ENCODE data around the gene COQ5.
"Not testable (repeated sequence)": the region's sequence is repeated elsewhere in the genome, so short reads cannot be mapped to it uniquely, and the experiment has no call there.

The COQ5 gene

DNA sequence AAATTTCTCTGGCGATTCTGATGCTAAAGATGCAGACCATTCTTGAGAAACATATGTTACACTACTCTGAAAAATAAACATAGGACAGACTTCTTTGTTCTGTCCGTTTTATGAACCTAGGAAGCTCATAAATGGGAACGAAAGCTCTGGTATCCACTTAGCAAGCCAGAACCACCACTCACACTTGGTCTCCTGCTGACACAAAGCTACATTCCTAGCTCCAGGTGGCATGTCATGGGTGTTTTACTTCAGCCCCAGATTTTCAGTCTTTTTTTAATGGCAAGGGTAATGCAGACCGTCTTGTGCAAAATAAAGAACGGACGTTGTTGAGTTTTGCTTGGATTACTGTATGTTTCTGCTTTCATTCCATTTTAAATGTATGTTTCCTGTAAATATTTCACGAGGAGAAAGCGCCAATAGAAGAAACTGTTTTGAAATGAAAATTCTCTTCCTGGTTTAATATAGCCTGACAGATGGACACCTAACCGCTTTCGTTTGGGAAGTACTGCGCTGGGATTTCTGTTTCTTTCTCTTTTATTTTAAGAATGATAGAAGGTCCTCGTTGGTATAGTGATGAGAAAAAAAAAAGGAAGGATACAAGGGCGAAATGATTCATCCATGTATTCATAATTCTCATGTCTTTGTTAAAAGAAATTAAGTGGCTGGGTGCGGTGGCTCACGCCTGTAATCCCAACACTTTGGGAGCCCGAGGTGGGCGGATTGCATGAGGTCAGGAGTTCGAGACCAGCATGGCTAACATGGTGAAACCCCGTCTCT is 871 bp upstream of the COQ5 start:
- DNase-seq (ENCODE audit: low read depth): no peak

DNA sequence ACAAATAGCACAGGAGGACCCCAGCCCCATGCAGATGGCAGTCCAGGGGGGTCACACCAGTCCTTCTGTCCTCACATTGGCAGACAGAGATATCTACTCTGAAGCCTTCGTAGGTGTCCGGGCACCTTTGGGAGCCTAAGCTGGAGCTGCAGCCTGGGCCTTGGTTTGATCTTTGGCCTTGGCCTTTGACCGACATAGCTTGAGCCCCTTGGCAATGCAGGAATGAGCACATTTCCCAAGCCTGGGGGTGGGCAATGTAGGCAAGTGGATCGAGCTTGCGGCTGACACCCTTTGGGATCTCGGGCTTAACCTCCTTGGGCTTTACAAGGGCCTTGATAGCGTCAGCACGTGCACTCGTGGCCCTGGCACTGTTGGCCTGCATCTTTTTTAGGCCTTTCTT is 6.4 kb downstream of the COQ5 start:
- no peak for DNase-seq (ENCODE audit: low read depth)

DNA sequence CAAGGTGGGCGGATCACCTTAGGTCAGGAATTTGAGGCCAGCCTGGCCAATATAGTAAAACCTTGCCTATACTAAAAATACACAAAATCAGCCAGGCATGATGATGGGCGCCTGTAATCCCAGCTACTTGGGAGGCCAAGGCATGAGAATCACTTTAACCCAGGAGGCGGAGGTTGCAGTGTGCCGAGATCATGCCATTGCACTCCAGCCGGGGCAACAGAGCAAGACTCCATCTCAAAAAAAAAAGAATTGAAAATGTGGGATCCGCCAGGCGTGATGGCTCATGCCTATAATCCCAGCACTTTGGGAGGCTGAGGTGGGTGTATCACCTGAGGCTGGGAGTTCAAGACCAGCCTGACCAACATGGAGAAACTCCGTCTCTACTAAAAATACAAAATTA is 9.6 kb downstream of the COQ5 start:
- DNase-seq (ENCODE audit: low read depth): not testable (repeated sequence)

DNA sequence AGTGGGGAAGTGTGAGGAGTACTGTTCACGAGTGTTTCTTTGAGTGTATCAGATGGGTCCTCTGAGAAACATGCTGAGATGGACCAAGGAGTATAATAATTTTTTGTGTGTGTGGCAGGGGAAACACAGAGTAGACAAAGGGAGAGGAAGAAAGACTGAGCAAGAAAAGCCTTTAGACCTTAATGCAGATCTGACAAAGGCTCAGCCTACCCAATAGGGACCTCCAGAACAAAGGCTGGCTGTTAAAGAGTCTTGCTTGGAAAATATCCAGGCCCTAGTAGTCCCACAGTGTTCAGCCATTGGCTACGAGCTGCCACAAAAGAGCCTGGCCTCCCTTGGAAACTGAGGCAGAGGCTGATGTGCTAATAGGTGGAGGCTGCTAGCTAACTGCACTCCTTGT is 13.5 kb downstream of the COQ5 start:
- DNase-seq (ENCODE audit: low read depth): no peak

DNA sequence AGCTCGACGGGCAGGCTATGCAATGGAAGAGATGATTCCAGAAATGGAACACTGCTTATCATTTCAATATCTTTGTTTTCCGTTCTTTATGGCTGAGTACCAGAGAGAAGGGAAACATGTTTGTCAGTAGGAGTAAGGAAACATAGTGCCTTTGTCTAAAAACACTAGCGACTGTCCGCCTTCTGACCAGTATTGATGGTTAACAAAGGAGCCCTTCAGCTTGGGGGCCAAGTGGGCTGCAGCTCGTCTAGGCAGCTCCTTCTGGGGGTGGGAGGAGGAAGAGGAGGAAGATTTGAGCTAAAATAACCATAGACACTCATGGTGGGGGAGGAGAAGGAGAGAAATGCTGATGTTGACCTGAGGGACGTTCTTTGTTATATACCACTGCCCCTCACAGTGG is 15.0 kb downstream of the COQ5 start:
- DNase-seq (ENCODE audit: low read depth): no peak

DNA sequence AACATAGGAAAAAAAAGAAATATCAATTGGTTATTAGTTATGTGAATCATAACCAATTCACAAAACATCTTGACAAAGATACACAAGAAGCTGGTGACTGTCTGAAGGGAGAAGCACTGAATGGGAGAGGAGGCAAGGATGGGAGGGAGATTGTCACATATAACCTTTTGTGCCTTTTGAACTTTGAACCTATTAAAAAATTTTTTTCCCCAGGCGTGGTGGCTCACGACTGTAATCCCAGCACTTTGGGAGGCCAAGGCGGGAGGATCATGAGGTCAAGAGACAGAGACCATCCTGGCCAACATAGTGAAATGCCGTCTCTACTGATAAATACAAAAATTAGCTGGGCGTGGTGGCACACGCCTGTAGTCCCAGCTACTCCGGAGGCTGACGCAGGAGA is 20.4 kb downstream of the COQ5 start:
- no peak for DNase-seq (ENCODE audit: low read depth)

DNA sequence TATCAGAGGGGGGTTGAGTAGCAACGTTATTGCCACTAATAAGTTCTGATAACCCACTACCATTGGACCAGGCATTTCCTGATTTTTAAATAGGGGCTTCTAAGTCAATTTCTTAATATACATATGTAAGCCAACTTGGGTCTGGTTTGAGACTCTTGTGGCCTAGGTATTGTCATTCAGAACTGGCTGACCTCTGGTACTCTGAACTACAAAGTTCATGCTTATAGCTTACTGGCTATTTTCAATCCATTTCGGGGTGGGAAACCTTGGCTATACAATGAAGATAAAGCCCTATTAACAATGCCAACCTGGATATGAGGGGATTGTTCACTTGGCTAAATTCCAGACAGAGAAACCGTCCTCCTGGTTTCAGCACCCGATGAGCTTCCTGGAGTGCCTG is 24.4 kb downstream of the COQ5 start:
- DNase-seq (ENCODE audit: low read depth): no peak

DNA sequence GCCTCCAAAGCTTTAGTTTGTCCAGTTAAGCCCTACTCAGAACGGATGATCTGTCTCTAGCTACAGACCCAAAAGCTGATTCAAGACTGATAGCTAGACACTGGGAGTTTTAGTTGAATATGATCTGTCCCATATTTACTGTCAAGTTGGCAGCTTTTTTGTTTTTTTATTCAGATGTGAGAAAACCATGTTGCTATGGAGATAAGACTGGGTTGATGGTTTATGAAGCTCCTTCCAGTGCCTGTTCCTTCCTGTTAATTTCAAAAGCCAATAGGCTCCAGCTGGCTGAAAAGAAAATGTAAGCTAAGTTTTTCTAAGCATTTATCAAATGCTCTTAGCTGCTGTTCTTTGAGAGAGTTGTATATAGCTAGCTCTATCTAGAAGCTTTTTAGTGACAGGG is 28.4 kb downstream of the COQ5 start:
- DNase-seq (ENCODE audit: low read depth): no peak

DNA sequence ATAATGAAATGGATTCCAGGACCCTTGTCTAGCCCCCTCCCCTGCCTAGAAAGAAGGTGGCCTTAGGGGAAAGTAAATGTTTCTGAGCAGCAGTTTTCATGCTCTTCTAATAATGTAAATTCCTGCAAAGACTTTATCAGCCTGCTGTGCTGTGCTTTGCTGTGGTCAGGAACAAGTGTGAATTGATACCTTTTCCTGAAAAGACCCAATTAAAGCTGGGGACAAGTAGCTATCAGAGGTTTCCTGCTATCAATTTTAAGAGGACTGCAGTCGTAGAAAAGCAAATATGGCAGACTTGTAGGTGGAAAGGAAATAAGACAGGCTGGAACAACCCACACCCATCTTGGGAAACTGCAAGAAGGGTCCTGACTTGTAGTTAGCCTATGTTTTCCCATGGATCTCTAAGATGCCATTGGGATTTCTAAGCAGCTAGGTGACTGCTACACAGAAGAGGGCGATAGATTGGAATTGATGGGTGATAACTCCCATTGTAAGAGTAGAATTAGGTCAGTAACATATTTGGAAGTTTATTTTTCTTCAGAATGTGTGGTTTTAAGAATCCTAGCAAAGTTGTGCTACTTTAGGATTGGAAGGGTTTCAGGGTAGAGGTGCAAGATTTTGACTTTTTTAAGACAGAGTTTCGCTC is 30.0 kb downstream of the COQ5 start:
- DNase-seq (ENCODE audit: low read depth): no peak

DNA sequence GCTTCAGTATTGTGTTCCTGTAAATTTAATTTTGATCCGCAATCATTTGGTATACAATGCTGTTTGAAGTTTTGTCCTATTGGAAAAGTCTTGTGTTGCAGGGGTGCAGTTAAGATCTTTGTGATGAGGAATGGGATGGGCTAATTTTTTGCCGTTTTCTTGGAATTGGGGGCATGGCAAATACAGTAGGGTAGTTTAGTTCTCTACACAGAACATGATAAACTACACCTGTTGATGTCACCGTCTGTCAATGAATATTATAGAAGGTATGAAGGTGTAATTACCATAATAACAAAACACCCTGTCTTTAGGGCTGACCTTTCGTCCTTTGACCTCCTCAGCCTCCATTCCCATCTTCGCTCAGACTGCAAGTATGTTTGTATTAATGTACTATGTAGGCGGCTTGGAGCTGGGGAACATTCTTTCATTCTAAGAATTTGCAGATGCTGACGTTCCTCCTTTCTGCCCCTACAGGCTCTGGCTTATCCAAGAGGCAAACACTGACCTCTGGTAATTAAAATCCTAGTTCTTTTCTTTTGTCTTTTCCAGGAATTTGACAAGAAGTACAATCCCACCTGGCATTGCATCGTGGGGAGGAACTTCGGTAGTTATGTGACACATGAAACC is 31.3 kb downstream of the COQ5 start:
- DNase-seq (ENCODE audit: low read depth): no peak

DNA sequence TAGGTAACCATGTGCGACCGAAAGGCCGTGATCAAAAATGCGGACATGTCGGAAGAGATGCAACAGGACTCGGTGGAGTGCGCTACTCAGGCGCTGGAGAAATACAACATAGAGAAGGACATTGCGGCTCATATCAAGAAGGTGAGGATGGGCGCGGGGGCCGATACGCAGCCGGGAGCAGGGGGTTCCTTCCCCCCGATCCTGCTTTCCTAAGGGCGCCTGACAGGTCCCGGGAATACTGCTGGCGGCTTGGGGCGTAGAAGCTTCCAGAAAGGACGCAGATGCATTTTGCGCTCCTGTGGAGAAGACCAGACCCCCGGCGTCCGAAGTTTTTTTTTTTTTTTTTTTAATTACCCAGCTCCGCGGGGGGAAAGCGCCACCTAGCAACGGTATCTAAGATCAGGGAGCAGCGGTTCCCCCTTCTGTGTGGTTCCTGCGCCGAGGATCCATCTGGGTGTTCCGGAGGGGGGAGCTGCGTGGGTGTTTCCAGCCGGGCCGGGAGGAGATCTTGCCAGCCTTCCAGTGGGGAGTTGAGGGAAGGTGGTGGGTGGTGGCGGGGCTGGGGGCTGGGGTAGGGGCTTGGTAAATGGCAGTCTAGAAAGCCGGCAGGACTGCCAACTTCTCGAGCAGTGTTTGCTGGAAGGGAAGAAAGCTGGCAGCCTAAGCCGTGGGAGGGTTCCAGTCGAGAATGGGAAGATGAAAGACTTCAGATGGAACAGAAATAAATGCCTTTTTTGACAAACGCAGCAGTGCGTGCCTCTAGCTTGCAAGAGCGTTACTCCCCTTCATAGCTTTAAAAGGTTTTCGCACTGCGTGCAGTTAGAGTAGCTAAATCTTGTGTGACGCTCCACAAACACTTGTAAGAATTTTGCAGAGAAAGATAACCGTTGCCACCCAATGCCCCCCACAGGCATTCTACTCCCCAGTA is 32.3 kb downstream of the COQ5 start:
- peak; percentile 29 for DNase-seq (ENCODE audit: low read depth)

DNA sequence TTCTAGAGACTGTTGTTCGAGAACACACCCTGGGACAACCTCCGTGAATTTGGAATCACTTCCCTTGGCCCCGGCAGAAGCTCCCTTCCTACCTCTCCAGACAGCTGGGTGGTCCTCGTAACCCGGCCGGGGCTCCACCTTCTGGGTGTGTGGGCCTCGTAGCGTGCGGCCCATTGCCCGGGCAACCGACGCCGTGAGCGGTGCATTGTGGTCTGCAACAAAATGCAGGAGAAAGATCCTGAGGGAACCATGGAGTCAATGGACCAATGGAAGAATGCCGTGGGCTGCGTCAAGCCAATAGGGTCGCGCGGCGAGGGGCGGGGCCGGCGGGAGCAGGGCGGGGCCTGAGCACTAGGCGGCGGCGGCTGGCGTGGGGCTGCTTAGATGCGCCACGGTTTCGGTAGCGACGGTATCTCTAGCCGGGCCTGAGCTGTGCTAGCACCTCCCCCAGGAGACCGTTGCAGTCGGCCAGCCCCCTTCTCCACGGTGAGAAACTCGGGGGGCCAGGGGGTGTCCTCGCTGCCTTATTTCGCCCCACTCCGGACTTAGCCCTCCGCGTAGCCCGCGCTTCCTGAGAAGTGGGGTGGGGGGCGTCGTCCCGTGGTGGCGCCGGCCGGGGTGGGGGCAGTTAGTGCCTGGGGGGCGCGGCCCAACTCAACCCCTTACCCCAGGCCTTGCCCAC is 33.1 kb downstream of the COQ5 start, which contains the start of gene DYNLL1:
DYNLL1 (plus strand) TSS at position 383 of the 682 bp plus-strand sequence. CDS start 309 bp downstream, outside the sequence.
- peak; percentile 97 for DNase-seq (ENCODE audit: low read depth)

DNA sequence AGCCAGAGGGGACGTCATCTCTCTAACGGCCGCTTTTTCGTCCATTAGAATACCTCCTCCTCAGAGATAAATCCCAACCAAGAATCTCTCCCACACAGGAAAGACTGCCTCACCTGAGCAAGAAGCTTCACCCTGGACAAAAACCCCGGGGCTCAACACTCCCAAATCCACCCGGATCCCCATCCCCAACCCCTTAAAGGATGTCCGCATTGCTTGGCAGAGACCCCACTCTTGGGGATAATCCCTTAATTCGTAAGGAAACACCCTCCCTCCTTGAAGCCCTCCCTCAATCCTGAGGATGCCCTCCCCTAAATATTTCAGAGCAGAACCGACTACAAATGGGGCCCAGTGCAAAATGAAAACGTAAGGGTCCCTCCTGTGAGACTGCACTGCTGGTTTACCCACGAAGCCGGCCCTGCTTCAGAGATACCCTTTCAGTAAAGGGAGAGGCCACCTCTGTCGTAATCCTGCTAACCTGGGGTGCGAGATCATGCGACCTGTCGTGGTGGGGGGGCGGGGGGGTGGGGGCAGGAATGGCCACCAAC is 33.7 kb downstream of the COQ5 start:
- DNase-seq (ENCODE audit: low read depth): no peak

DNA sequence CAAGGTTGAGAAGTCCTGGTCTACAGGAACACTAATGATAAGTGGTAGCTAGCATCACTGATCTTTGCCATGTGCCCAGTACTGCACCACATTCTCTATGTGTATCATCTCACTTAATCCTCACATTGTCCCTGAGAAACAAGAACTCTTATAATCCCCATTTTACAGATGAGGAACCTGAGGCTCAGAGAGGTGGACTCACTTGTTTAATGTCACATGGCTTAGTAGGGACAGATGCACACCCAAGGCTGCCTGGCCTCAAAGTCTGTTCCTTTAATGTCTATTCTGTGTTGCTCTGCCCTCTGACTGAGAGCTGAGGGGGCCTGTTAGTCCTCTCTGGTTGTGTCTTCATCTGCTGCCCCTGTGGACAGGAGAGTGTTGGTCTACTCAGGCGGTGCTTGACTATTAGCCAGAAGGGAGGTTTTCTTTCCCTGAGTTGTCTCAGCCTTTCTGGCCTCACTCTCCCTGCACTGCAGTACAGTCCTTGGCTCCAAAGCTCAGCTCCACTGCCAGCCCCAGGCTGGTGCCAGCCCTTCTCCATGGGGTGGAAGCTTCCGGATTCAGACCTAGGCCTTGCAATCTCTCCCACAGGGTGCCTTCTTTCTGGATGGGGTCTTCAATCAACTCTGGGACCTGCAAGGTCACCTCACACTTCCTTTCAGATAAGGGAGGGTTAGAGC is 38.0 kb downstream of the COQ5 start:
- no peak for DNase-seq (ENCODE audit: low read depth)

DNA sequence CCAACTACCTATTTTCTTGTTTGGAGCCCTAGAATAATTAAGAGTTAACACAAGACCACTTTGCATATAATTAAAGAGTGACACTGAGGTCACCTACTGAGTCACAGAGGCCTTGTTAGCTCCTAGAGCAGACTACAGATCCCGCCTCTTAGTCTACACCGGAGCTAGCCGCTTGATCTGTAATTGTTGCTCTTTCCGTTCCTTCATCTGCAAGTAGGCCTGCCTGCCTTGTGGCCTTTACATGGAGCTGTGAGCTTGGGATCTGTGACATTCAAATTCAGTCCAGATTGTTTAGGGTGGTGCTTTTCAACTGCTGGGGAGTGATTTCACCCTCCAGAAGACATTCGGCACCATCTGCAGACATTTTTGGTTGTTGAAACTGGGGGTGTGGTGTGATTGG is 38.6 kb downstream of the COQ5 start:
- DNase-seq (ENCODE audit: low read depth): no peak

DNA sequence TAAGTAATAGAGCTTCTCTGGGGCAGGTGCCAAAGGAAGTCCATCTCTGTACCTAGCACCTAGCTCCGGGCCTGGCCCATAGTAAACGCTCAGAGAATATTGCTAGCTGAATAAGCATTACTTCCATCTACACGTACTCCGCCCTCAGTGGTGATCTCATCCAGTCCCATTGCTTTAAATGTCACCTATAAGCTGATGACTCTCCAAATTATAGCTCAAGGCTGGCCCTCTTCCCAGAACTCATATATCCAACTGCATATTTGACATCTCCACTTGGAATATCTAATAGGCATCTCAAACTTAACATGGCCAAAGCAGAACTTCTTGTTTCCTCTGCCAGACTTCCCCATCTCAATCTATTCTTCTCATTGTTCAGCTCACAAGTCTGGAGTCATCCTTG is 39.9 kb downstream of the COQ5 start:
- no peak for DNase-seq (ENCODE audit: low read depth)

DNA sequence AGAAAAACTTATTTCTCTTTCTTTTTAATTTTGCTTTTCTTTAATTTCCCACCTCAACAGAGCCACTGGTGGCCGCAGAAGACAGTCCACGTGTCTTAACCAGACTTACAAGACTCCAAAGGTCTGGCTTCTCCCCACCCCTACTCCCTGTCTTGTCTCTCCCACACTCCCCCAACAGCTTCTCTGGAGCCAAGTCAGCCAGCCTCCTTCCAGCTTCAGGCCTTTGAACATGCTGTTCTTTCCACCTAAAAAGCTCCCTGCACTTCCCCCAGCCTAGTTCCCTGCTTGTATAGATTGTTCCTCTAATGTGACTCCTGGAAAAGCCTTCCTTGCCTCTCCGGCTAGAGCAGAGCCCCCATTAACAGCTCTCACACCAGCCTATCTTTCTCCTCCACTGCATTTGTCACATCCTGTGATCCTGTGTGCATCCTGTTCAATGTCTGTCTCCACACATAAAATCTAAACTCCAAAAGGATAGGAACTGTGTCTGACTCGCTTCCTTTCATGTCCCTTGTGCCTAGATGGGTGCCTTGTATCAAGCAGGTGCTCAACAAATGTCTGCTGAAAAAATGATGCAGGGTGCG is 40.8 kb downstream of the COQ5 start:
- no peak for DNase-seq (ENCODE audit: low read depth)

DNA sequence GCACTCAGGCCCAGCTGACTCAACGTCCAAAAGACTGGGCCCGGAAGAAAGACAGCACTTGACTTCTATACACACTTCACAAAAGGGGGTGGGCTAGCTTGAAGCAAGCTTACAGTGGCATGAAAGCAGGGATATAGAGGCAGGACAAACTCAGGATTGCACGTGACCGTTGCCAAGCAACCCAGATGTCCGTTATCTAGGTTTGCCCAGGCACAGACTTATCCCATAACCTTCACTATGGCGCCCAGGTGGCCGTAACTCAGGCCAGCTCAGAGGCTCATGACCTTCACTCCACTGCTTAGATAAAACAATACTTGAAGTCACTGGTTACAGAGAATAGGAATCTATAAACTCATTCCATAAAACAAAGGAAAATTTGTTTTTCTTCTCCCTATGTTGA is 41.4 kb downstream of the COQ5 start:
- not testable (repeated sequence) for DNase-seq (ENCODE audit: low read depth)

DNA sequence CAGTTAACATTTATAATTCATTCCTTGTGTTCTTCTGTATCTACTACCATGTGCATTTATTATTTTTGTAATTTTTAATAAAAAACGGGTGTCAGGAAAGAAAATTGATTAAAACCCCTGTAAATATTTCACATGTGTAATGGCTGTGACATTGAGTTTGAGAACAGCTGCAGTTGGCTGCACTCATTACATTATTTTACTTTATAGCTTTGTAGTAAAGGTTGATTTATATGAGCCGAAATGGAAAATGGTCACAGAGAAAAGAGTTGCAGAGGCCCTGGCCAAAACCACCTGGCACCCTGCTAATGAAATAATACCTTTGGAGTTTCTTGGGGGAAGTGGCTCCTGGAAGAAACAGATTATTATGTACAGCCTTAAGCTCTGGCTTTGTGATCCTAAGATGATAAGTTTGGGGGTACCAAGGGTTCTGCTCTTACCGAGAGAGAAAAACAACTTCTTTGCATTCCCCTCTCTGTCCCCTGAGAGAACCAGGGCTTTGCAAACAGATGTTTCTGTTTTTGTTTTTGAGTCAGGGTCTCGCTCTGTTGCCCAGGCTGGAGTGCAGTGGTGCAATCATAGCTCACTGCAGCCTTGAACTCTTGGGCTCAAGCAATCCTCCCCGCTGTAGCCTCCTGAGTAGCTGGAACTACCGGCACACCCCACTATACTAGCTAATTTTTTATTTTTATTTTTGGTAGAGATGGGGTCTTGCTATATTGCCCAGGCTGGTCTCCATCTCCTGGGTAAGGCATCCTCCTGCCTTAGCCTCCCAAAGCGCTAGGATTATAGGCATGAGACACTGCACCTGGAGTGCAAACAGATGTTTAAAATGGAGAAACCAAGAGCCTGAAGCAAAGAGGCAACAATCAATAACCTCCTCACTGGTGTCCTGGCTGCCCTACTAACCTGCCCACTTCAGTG is 42.7 kb downstream of the COQ5 start:
- DNase-seq (ENCODE audit: low read depth): no peak

Data from activated T-helper 9 cell treated with anti-CD3 and anti-CD28 coated beads, Interleukin-2, amount 50 U/mL, for 16 hours (primary cell).